ENCODE measurements around the gene CNIH2. TPM values are rescaled to one million over a fixed set of nuclear protein-coding genes. Genes with fewer than 3 reads are reported as not detected.

The CNIH2 gene
- total and polyA plus RNA-seq, 2 of the 8 experiments (the other 6 are each of a cell fraction or from before 2014, with no cell fraction given): 12.5 to 15.8 TPM

DNA sequence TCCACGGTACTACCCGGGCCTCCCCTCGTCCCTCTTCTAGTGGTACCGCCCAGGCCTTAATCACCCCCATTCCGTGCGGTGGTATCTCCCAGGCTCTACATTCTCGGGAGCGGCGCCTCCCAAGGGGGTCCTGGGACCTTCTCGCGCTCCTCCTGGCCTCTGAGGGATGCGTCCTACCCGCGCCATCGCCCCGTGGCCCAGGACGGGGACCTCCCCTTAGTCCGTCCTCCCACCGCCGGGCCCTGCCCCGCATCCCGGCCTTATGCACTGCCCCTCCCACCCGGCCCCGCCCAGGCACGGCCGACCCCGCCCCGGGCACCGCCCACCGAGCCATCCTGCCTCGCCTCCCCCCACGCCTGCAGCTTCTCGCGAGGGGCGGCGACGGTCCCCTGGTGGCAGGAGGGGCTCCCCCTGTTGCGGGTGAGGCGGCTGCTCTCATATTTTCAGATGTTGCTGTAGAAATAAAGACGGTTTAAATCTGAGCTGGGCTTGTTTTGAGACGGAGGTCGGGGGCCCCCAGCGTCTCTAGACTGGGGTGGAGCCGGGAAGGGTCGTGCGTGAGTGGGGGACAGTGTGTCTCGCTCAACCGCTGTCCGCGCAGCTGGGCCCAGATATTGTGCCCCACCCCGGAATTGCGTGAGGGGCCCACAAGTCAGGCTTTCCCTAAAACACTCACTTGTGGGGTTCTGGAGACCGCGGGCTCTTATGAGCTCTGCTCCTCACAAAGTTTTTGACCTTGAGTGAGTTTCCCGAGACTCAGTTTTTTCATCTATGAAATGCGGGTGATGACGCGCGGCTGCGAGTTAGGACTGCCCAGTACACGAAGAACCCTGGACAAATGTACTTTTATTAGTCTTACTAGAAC lies 10.4 kb upstream of the CNIH2 start (continued):
- TF ChIP-seq SRF (IDR thresholded peaks at IDR 0.05; ENCODE audit: low read depth, low read length) (no peak), BACH1 (IDR thresholded peaks at IDR 0.05; ENCODE audit: low read length) (peak; percentile 52), CHD1 (IDR thresholded peaks at IDR 0.05; ENCODE audit: low read depth, low read length) (peak; percentile 84), EP300 (IDR thresholded peaks at IDR 0.05; ENCODE audit: borderline replicate concordance in 1 of 2, low read depth in 2 of 2, low read length in 2 of 2) (peak in 1 of 2 experiments; percentile 96; a peak in 2 of 3 replicates), JUND (IDR thresholded peaks at IDR 0.05; ENCODE audit: low read length) (peak; percentile 88), POLR2A (IDR thresholded peaks at IDR 0.05; ENCODE audit: control extremely low read depth in 1 of 2, low read depth in 2 of 2, low read length in 2 of 2) (no peak; a peak in 1 of 3 replicates), BRCA1 (IDR thresholded peaks at IDR 0.05; ENCODE audit: low read depth, low read length) (peak; percentile 62; the same call in 1 of the 2 replicates), RFX5 (IDR thresholded peaks at IDR 0.05; ENCODE audit: borderline replicate concordance, low read depth, low read length) (no peak), CHD2 (IDR thresholded peaks at IDR 0.05; ENCODE audit: low read length) (peak; percentile 85), EGR1 (IDR thresholded peaks at IDR 0.05; ENCODE audit: borderline replicate concordance, low read depth, low read length) (no peak), RBBP5 (IDR thresholded peaks at IDR 0.05; ENCODE audit: borderline replicate concordance, low read depth, low read length) (0 out of 2 replicates have a peak, but pooled peaks have one; percentile 56), SAP30 (IDR thresholded peaks at IDR 0.05; ENCODE audit: insufficient read depth, insufficient replicate concordance, low read length) (peak; percentile 40)
- TF ChIP-seq, protein P1, sequence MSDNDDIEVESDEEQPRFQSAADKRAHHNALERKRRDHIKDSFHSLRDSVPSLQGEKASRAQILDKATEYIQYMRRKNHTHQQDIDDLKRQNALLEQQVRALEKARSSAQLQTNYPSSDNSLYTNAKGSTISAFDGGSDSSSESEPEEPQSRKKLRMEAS (IDR thresholded peaks at IDR 0.05): 0 out of 2 replicates have a peak, but pooled peaks have one; percentile 20

All from H1 (cell line).